HT-29 (cell line): ENCODE measurements around the gene C17orf114.
A peak's percentile ranks its signal among the peaks of the same experiment; 100 is the strongest.

Experiments used
- DNase-seq: peaks from one replicate; pipeline ENCODE4 v3.0.0-alpha.2; 2015; ENCODE audit warnings: low spot score

C17orf114 gene

DNA sequence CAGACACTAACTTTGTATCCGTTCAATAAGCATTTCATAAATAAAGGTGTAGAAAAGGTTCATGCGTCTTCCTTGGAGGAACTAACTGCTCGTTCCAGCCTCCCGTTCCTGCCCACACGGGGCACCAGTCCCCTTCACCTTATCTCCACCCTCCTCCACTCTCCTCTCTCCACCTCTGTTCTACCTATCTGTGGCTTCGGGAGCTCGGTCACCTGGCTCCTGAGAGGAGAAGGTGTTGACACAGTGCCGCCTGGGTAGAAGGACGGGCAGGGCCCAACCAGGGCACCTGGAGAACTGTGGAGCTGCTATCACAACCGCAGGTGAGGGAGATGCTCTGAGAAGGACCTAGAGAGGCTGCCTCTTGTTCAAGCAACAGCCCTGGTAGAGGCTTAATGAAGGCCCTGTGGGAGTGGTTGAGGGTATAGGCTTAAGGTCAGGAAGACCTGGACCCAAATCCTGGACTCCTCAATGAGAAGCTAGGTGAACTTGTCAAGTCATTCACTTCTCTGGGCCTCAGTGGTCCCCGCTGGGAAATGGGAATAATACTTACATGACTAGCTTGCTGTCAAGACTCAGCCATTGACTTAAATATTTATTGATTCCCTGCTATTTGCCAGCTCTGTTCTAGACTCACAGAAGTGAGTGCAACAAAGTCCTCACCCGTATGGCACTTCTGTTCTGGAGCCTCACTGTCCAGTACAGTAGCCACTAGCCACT is 21.4 kb upstream of the C17orf114 start:
- no peak for DNase-seq

GRCh38 chr17:4822835-4823234 is 20.7 kb upstream of the C17orf114 start:
- DNase-seq: no peak

- DNase-seq: no peak
Observed at GRCh38 chr17:4818276-4818675, 16.1 kb upstream of the C17orf114 start.

GRCh38 chr17:4816826-4817225 is 14.7 kb upstream of the C17orf114 start:
- DNase-seq: no peak

DNA sequence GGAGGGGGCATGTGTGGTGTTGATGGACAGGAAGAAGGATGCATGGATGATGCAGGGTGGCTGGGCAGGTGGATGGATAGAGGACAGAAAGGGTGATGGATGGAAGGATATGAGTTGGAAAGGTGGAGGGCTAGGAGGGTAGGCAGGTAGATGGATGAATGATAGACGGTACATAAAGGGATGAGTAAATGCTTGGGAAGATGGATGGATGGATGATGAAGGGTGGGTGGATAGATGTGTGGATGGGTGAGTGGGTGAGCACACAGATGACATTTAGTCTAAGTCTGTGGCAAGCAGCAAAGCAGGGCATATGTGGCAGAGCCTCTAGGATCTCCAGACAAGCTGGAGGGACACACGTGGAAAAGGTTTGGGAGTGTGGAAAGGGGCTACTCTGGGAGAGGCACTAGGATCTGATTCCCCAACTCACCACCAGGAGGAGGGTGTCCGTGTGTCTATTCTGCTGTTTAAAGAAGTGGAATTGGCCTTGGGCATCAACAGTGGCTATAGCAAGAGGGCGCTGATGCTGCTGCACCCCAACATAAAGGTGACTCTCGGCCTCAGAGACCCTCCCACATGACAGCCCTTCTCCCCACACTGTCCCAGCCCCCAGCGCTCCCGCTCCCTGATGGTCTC is 13.0 kb upstream of the C17orf114 start:
- DNase-seq: peak; percentile 56

GRCh38 chr17:4812690-4813089 is 10.6 kb upstream of the C17orf114 start:
- no peak for DNase-seq

DNA sequence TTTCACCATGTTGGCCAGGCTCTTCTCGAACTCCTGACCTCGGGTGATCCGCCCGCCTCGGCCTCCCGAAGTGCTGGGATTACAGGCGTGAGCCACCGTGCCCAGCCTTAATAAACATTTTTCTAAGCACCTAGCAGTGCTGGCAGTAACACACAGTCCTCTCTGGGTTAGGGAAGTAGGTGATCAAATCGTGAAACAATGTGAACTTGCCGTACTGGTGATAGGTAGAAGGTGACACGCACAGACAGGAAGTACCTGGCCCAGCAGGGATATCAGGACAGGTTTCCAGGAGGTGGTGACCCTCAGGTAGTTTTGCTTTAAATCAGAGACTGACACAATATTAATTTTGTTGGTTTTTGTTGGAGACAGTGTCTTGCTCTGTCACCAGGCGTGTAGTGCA is 9.3 kb upstream of the C17orf114 start:
- DNase-seq: no peak

- DNase-seq: no peak
Observed at GRCh38 chr17:4810696-4811290, 8.7 kb upstream of the C17orf114 start.

DNA sequence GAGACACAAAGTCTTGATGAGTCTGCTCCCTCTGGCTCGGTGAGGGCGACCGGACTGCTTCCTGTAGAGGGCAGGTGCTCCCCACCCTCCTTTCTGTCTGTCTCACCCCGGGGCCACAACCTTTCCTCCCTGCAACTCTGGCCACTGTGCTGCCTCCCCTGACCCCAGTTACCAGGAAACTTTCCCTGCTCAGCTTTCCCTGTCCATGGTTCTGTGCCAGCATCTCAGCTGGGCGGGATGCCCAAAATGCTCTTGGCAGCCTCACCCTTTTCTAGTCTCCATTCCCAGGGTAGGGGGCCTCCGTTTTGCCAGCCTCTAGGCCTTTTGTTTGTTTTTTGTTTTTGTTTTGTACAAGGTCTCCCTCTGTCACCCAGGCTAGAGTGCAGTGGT is 6.2 kb upstream of the C17orf114 start:
- no peak for DNase-seq

GRCh38 chr17:4807605-4808377 is 5.7 kb upstream of the C17orf114 start:
- no peak for DNase-seq

- peak; percentile 57 for DNase-seq
Observed at GRCh38 chr17:4806777-4807604, 4.9 kb upstream of the C17orf114 start, which contains the start of gene PLD2. Gene PLD2, plus strand, starts transcription at chr17:4807152. Its CDS starts 621 bp downstream, at chr17:4807773.

DNA sequence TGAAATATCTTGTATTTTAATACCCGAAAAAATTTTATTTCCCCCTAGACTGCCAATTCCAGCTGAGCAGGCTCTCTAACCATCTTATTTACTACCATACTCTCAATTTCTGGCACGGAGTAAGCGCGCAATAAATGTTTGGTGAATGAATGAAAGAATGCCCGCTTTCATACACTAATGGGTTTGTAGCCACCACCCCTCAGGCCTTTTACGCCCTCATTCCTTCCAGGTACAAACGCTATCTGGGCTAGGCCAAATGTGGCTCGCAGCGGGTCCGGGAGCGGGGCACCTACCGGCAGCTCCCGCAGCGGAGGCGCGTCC is 4.3 kb upstream of the C17orf114 start:
- no peak for DNase-seq

DNA sequence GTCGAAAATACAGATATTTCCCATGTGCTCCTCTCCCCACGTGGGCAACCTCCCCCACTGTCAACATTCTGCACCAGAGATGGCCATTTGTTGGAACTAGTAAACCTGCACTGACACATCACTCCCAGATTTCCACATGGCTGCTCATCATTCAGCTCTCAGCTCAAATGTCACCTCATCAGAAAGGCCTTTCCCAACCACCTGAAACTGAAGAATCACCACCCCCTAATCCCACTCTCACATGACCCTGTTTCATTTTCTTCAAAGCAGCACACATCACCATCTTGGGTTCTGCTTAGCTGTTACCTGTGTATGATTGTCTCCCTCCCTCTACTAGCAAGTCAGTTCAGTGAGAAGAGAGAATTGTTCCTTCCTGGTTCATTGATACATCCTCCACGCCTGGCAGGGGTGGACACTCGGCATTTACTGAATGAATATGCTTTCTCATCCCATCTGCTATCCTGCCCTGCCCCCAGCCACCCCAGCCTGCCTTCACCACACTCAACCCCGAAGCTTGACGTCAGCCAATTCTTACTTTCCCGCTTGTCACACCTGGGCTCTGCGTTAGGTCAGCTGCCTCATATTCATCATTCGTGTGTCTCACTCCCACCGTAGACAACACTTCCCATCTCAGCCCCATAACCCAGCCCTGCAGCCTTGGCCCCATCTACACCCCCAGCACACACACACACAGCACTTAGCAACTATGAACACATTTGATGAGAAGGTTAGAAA is 1.5 kb downstream of the C17orf114 start:
- DNase-seq: no peak

DNA sequence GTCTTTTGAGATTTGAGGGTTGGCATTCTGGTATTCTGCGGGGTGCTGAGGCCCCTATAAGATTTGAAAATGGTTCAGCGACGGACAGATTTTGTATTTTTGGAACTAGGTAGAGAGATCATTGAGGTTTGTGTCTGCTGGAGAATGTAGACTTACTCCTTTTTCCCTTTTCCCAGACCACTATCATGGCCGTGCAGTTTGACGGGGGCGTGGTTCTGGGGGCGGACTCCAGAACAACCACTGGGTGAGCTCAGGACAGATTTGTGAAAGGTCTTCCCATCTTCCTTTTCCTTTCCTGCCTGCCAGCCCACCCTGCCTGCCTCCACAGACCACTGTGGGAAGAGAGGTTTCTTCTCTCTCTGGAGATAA is 5.6 kb downstream of the C17orf114 start:
- DNase-seq: no peak

GRCh38 chr17:4795168-4795567 is 7.0 kb downstream of the C17orf114 start:
- no peak for DNase-seq

DNA sequence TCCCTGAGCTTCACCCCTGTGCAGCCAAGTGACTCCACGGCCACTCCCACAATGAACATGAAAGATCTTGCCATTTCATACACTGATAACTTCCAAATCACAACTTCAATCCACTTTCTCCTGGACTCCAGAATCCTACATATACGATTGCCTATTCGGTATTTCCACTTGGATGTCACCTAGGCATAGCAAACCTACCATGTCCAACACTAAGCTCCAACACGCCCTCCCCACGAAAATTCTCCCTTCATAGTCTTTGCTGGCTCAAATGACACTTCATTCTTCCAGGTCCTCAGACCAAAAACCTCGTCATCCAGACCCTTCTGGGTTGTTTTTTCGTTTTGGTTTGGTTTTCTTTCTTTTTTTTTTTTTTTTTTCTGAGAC is 11.4 kb downstream of the C17orf114 start:
- DNase-seq: no peak

DNA sequence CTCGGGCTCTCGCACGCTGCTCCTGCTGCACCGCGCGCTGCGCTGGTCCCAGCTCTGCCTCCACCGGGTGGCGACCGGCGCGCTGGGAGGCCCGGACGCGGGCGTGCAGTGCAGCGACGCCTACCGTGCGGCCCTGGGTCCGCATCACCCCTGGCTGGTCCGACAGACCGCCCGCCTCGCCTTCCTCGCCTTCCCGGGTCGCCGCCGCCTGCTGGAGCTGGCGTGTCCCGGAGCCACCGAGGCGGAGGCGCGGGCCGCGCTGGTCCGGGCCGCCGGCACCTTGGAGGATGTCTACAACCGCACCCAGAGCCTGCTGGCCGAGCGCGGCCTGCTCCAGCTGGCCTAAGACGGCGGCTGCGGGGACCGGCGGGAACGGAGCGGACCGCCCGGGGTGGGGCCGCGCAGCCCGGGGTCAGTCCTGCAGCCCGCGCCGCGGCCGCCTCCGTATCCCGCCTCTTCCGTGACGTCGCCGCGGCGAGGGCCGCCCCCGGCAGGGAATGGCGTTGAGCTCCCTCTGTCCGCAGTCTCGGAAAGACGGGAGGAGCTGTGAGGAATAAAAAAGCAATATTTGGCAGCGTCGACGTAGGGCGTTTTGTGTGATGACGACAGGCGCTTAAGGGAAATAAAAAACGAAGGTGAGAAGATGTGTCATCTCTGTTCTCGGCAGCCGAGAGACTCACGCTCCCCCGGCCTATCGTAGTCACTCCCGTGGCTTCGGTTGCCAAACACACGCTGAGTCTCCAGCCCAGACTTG is 12.0 kb downstream of the C17orf114 start:
- peak; percentile 78 for DNase-seq

DNA sequence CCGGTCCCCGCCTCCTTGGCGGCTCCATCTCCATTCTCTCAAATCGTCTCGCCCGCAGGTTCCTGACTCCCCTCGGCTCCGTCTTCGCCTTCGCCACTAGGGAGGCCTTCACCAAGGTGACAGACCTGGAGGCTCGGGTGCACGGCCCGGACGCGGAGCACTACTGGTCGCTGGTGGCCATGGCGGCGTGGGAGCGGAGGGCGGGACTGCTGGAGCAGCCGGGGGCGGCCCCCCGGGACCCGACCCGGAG is 12.5 kb downstream of the C17orf114 start:
- peak; percentile 45 for DNase-seq

- DNase-seq: no peak
Observed at GRCh38 chr17:4788807-4789700, 13.1 kb downstream of the C17orf114 start, which contains the start of gene GLTPD2. Gene GLTPD2, plus strand, starts transcription at chr17:4788964. Its CDS starts 48 bp downstream, at chr17:4789012.
